Stimulated activated memory B cell treated with anti-CD40 and anti-IgM and Interleukin-4, amounts not matched to agents 10 μg/mL and 1 μg/mL and 100 μg/mL, for 72 hours (primary cell): ENCODE data around the gene PPFIA2.
"Not testable (repeated sequence)": the region's sequence is repeated elsewhere in the genome, so short reads cannot be mapped to it uniquely, and the experiment has no call there.

Source experiments
- ATAC-seq: fragments of 150-1000 bp; cut with Tn5 transposase; 2 replicates; pipeline ENCODE4 v1.10.0; 2021
- H3K27ac Mint-ChIP-seq: one replicate; pipeline ENCODE4 v1.8.0; 2022; ENCODE audit warnings: mild to moderate bottlenecking, mixed read lengths
- H3K27me3 Mint-ChIP-seq: one replicate; pipeline ENCODE4 v1.8.0; 2022; ENCODE audit warnings: mixed read lengths
- H3K36me3 Mint-ChIP-seq: one replicate; pipeline ENCODE4 v1.8.0; 2022; ENCODE audit warnings: mixed read lengths
- H3K4me1 Mint-ChIP-seq: one replicate; pipeline ENCODE4 v1.8.0; 2022; ENCODE audit warnings: mixed read lengths
- H3K4me3 Mint-ChIP-seq: one replicate; pipeline ENCODE4 v1.8.0; 2022; ENCODE audit warnings: mild to moderate bottlenecking, moderate library complexity, mixed read lengths
- H3K9me3 Mint-ChIP-seq: one replicate; pipeline ENCODE4 v1.8.0; 2022; ENCODE audit warnings: mixed read lengths

PPFIA2 gene

DNA sequence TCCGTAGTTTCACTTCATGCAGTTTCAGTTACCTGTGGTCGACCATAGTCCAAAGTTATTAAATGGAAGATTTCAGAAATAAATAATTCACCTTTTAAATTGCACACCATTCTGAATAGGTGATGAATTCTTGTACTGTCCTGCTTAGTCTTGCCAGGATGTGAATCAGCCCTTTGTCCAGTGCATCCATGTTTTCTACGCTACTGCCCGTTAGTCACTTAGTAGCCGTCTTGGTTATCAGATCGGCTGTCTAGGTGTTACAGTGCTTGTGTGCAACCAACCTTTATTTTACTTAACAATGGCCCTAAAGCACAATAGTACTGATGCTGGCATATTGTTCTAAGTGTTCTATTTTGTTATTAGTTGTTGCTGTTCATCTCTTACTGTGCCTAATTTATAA, 534.5 kb downstream of the PPFIA2 start:
- no peaks in the 10 kb centered on the region for H3K27me3 Mint-ChIP-seq

DNA sequence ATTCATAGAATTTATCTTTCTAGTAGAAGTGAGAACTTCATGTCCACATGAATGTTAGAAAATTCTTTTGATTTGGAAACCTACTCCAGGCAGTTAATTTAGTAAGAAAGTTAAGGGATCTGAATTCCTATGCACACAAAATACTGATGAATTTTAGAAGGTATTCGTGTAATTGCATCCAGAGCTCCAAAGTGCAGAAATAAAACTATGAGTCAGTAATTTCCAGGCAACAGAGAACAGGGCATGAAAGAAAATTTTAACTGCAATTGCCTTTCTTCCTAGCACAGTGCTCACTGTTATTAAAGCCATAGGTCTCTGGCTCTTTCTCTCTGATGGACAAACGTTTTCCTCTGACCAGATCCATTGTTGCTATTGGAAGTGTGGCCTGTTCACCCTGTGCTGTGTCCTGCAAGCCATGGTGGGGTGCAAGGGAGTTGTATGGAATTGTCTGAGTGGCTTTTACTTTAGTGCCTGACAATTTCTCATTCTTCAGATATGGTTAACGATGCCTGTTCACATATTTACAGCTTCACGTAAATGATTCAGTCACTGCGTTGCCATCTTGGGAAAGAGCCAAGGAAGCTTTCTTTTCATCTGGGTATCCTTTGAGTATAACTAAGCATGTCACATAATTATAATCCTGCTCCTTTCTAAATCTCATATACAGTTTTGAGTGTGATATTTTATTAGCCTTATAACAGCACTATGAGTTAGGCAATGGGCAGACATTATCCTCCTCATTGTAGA, 536.1 kb downstream of the PPFIA2 start:
- no peak overlapping the region for H3K4me3 Mint-ChIP-seq
- H3K27me3 Mint-ChIP-seq, result no peaks in the 10 kb centered on the region
- no peak for ATAC-seq
- H3K4me1 Mint-ChIP-seq, result no peaks in the 10 kb centered on the region
- H3K36me3 Mint-ChIP-seq, result no peaks in the 10 kb centered on the region
- H3K9me3 Mint-ChIP-seq, result peaks cover 3% of the 10 kb centered on the region
- H3K27ac Mint-ChIP-seq, result no peak overlapping the region

More for the DNA sequence above, 534.5 kb downstream of the PPFIA2 start:
- H3K4me3 Mint-ChIP-seq, result no peak overlapping the region
- ATAC-seq, result no peak
- H3K4me1 Mint-ChIP-seq, result no peaks in the 10 kb centered on the region
- no peaks in the 10 kb centered on the region for H3K36me3 Mint-ChIP-seq
- no peak overlapping the region for H3K27ac Mint-ChIP-seq
- H3K9me3 Mint-ChIP-seq, result peaks cover 3% of the 10 kb centered on the region

DNA sequence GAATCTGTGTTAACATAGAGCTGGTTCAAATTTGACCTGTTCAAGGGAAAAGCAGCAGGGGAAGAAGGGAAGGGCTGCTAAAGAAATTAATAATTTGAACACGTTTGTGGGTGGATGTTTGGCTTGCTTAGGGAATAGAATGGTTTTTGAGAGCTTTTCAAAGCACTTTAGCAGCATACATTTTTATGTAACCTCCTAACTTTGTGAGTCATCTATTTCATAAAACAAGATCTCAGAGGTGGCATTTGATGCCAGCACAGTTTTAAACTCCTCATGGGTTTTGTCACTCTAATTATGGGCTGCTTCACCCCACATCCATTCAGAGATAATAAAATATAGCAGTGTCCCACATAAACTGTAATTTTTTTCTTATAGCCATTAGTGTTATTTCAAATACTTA, 537.5 kb downstream of the PPFIA2 start:
- Mint-ChIP-seq H3K4me1 (no peaks in the 10 kb centered on the region), H3K4me3 (no peak overlapping the region), H3K27me3 (no peaks in the 10 kb centered on the region), H3K9me3 (peaks cover 2% of the 10 kb centered on the region), H3K36me3 (no peaks in the 10 kb centered on the region), H3K27ac (no peak overlapping the region)
- no peak for ATAC-seq

DNA sequence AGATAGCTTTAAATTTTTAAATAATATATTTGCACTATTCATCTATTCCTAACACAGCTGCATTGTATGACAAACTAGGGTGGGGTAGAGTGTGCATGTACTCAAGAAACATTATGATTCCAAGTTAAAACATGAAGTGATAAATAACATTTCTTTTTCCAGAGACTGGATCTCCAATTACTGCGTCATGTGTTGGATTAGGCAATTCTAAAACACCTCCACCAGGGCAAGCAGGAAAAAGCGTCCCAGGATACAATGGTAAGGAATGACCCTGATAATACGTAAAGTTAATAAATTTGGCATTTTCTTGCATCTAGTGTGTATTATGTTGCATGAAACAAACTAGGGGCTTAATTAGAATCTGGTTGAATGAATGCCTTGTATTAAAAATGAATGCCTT, 542.4 kb downstream of the PPFIA2 start:
- no peak overlapping the region for H3K27ac Mint-ChIP-seq
- no peaks in the 10 kb centered on the region for H3K36me3 Mint-ChIP-seq
- ATAC-seq, result no peak
- H3K9me3 Mint-ChIP-seq, result peaks cover 5% of the 10 kb centered on the region
- H3K4me3 Mint-ChIP-seq, result no peak overlapping the region
- no peaks in the 10 kb centered on the region for H3K4me1 Mint-ChIP-seq
- no peaks in the 10 kb centered on the region for H3K27me3 Mint-ChIP-seq

DNA sequence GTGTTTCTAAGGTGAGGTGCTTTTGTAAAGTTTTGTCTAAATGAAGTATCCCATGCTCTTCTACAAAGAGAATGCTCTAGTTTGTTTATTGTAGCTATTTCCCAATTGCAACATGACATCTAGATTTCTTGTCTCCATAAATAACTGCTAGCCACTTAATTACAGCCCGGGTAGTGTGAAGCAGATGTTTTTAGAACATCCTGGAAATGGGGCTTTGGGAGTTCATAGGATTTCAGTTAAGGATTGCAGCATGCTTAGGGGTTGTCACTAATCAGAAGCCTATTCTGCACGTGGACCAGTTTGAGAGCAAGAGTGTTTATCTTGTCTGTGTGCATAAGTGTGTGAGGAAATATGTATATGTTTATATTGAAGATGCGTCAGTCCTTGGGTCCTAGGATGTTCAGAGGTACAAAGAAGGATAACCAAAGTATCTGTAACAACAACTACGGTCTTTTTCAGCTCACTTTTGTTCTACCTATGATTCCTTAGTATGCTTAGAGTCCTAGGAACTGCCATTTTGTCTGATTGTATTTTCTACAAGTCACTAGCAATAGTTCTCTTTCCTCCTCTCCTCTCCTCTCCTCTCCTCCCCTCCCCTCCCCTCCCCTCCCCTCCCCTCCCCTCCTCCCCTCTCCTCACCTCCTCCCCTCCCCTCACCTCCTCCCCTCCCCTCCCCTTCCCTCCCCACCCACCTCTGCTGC, 546.0 kb downstream of the PPFIA2 start:
- Mint-ChIP-seq H3K9me3 (peaks cover 5% of the 10 kb centered on the region), H3K4me3 (no peak overlapping the region), H3K4me1 (no peaks in the 10 kb centered on the region), H3K36me3 (no peaks in the 10 kb centered on the region), H3K27ac (no peak overlapping the region), H3K27me3 (no peaks in the 10 kb centered on the region)
- ATAC-seq, result no peak

DNA sequence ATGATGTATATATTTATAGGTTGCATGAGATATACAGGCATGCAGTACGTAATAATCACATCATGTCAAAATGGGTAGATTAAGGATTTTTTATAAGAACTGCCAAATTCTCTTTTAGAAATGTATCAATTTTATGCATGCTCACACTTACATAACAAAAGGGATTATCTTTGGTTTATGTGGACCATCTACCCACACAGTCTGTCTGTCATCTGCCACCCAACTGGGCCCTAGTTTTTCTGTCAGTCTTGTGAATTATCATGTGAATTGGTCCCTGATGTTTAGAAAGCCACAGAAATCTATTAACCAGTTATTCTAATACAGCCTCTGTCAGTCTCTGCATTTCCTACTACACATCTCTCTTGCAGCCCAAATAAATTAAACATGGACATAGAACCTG, 547.8 kb downstream of the PPFIA2 start:
- Mint-ChIP-seq H3K4me1 (no peaks in the 10 kb centered on the region), H3K36me3 (no peaks in the 10 kb centered on the region), H3K27me3 (no peaks in the 10 kb centered on the region), H3K9me3 (peaks cover 5% of the 10 kb centered on the region), H3K27ac (no peak overlapping the region), H3K4me3 (no peak overlapping the region)
- ATAC-seq, result no peak

DNA sequence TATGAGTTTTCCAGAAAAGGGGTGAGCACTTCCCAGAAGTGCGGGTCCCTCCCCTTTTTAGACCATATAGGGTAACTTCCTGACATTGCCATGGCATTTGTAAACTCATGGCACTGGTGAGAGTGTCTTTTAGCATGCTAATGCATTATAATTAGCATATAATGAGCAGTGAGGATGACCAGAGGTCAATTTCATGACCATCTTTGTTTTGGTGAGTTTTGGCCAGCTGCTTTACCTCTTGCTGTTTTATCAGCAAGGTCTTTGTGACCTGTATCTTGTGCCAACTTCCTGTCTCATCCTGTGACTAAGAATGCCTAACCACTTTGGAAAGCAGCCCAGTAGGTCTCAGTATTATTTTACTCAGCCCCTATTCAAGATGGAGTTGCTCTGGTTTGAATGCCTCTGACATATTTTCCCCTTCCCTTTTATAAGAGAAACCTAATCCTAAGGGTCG, 549.4 kb downstream of the PPFIA2 start:
- H3K4me3 Mint-ChIP-seq, H3K27me3 Mint-ChIP-seq, H3K4me1 Mint-ChIP-seq, ATAC-seq, H3K9me3 Mint-ChIP-seq, H3K36me3 Mint-ChIP-seq, H3K27ac Mint-ChIP-seq: not testable (repeated sequence)

DNA sequence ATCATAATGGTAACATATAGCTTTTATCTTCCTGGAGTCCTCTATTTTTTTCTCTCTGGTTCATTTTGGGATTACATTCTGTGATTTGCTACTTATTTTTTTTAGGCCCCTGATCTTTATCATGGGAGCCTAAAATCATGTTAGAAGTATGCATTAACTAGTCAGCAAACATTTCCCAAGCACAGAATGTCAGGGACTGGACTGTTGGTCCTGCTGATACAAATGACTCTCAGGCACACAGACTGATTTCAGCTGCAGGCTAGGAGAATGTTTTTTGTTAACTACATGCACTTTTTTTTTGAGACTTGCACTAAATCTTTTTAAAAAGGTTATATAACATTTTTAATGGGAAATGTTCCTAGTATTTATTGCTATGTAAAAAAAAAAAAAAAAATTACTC, 550.1 kb downstream of the PPFIA2 start:
- no peak for ATAC-seq
- H3K4me1 Mint-ChIP-seq, result no peaks in the 10 kb centered on the region
- H3K4me3 Mint-ChIP-seq, result no peak overlapping the region
- no peaks in the 10 kb centered on the region for H3K36me3 Mint-ChIP-seq
- H3K27me3 Mint-ChIP-seq, result no peaks in the 10 kb centered on the region
- peaks cover 5% of the 10 kb centered on the region for H3K9me3 Mint-ChIP-seq
- no peak overlapping the region for H3K27ac Mint-ChIP-seq

DNA sequence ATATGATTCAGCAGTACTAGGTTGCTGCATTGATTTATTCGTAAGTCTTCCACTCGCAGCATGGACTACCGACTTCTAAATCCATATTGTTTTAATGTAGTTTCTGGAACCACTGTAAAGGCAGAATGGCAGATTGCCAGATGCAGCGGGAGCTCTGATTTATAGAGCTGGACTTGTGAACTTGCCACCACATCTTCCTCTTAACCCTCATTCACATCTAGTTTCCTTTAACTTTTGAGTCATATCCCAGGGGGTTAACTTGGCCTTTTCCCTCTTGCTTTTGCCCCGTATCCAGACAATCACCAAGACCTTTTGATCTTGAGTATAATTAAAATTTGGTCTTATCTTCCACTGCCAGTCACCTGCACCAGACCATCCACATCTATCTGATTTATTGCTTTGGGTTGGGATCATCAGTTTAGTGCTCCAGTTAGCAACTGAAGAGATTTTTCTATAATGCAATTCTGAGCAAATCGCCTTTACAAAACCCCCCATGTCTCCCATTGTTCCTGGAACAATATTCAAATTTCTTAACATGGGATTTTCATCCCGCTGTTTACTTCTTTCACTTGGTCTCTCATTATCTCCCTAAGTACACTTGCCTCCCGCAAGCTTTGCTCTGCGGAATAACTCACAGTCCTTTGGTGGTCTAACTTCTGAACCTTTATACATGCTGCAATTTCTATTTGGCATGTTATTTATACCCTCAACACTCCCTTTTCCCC, 550.8 kb downstream of the PPFIA2 start:
- Mint-ChIP-seq H3K36me3 (no peaks in the 10 kb centered on the region), H3K4me3 (no peak overlapping the region), H3K4me1 (no peaks in the 10 kb centered on the region), H3K27ac (no peak overlapping the region), H3K27me3 (no peaks in the 10 kb centered on the region), H3K9me3 (no peaks in the 10 kb centered on the region)
- no peak for ATAC-seq
